Suprapubic skin (tissue), 4 donors: ENCODE measurements around the gene EIF2D. TPM values are rescaled to one million over a fixed set of nuclear protein-coding genes. Genes with fewer than 3 reads are reported as not detected.
A peak's percentile ranks its signal among the peaks of the same experiment; 100 is the strongest.

Source experiments
- DNase-seq, 2 donors: peaks; one replicate each; pipeline ENCODE4 v3.0.0-alpha.2; 2019; ENCODE audit warnings: low spot score in 2 of 2
- H3K27ac ChIP-seq: fragments of 200-600 bp; sonication (generic); one replicate; pipeline ENCODE4 v1.5.1; 2019
- H3K27me3 ChIP-seq: fragments of 200-600 bp; sonication (generic); one replicate; pipeline ENCODE4 v1.5.1; 2019
- H3K36me3 ChIP-seq: fragments of 200-600 bp; sonication (generic); one replicate; pipeline ENCODE4 v1.5.1; 2019
- H3K4me1 ChIP-seq: fragments of 200-600 bp; sonication (generic); one replicate; pipeline ENCODE4 v1.5.1; 2019
- H3K4me3 ChIP-seq: fragments of 200-600 bp; sonication (generic); one replicate; pipeline ENCODE4 v1.5.1; 2019; ENCODE audit warnings: mild to moderate bottlenecking
- H3K9me3 ChIP-seq: fragments of 200-600 bp; sonication (generic); one replicate; pipeline ENCODE4 v1.5.1; 2019
- CTCF ChIP-seq, 2 donors: fragments of 200-600 bp in 1 of 2; fragments of 450-650 bp in 1 of 2; sonication (generic) in 1 of 2; IDR thresholded peaks; one replicate each; pipeline ENCODE4 v1.5.1; 2016 to 2019; ENCODE audit warnings: antibody characterized with exemption in 2 of 2, mild to moderate bottlenecking in 1 of 2, moderate library complexity in 1 of 2
- EP300 ChIP-seq: sonication (generic); formaldehyde crosslinking; IDR thresholded peaks from one replicate; pipeline ENCODE4 v1.6.1; 2017; ENCODE audit warnings: antibody characterized with exemption
- POLR2A ChIP-seq, 2 donors: fragments of 450-650 bp; IDR thresholded peaks; one replicate each; pipeline ENCODE4 v1.6.1; 2017; ENCODE audit warnings: antibody characterized with exemption in 2 of 2, mild to moderate bottlenecking in 2 of 2, moderate library complexity in 2 of 2
- POLR2AphosphoS5 ChIP-seq, 3 donors: sonication (generic); formaldehyde crosslinking; IDR thresholded peaks; one replicate each; pipeline ENCODE4 v1.6.1; 2017; ENCODE audit warnings: antibody characterized with exemption in 3 of 3
- WGBS: methylation state at CpG from one replicate; pipeline ENCODE4 v1.1.5; 2018; 5-methylcytosine and 5-hydroxymethylcytosine counted together
- total RNA-seq, 4 donors: library from RNA; depleted of rRNA; stranded (reverse); fragments of >200 nt; gene quantifications; one replicate each; pipeline ENCODE4 v1.1.0, GENCODE V29; 2016

Gene EIF2D
- total RNA-seq, 4 donors from 2014 or later: 55.0 to 69.1 (median 61.1) TPM

- TF ChIP-seq CTCF (IDR thresholded peaks at IDR 0.05): no peak
- TF ChIP-seq POLR2AphosphoS5 (IDR thresholded peaks at IDR 0.05): no peak
- TF ChIP-seq EP300: no peak
- no peak for TF ChIP-seq POLR2A (IDR thresholded peaks at IDR 0.05)
- peak overlapping the region; percentile 63 for H3K4me3 ChIP-seq
- peaks cover 57% of the 10 kb centered on the region for H3K4me1 ChIP-seq
- H3K27me3 ChIP-seq: no peaks in the 10 kb centered on the region
- DNase-seq: no peak
- no peaks in the 10 kb centered on the region for H3K9me3 ChIP-seq
- H3K27ac ChIP-seq: no peak overlapping the region
- WGBS: 78% methylated on average over 6 of the region's 6 CpGs
- no peaks in the 10 kb centered on the region for H3K36me3 ChIP-seq
Measured at GRCh38 chr1:206558794-206559671, 53.2 kb downstream of the EIF2D start.

DNA sequence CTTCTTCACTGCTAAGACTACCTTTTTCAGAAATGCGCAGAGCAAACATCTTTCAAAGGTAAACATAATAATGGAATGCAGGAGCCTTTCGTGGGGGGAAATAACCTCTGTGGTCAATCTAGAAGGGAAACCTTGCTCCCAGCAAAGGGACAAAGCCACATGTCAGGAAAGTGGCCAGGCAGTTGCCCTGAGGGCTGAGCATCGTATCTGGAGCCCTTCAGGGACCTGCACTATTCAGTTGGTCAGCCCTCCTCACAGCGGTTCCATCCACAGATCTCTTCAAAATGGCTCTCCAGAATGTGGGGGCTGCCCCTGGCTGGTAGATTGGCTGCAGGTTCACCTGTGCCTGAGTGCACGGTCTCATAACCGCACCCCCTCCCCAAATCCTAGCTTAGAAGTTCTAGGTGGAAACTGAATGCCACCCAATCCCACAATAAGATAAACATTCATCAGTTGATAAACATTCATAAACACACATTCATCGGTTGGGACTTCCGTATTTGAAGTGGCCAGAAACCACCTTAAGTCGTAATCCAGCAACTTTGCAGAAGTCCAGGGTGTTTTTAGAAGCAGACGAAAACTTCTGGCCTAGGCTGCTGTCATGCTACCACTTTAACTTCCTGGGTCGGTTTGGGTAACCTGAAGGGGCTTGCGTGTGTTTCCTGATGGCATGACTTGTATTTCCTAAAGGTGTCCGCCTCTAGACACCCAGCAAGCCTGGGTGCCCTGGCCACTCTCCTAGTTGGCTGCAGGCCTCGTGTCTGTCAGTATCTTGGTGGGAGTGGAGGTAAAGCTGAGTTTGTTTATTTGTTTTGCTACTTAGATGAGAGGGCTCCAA is 54.4 kb downstream of the EIF2D start:
- Histone ChIP-seq H3K36me3 (no peaks in the 10 kb centered on the region), H3K4me1 (peaks cover 54% of the 10 kb centered on the region), H3K9me3 (no peaks in the 10 kb centered on the region), H3K27me3 (no peaks in the 10 kb centered on the region), H3K4me3 (peak overlapping the region; percentile 63), H3K27ac (peak overlapping the region; percentile 78)
- 77% methylated on average over 10 of the region's 14 CpGs for WGBS
- no peak for DNase-seq
- TF ChIP-seq POLR2A (IDR thresholded peaks at IDR 0.05): no peak
- no peak for TF ChIP-seq CTCF (IDR thresholded peaks at IDR 0.05)
- TF ChIP-seq EP300: no peak
- no peak for TF ChIP-seq POLR2AphosphoS5 (IDR thresholded peaks at IDR 0.05)

DNA sequence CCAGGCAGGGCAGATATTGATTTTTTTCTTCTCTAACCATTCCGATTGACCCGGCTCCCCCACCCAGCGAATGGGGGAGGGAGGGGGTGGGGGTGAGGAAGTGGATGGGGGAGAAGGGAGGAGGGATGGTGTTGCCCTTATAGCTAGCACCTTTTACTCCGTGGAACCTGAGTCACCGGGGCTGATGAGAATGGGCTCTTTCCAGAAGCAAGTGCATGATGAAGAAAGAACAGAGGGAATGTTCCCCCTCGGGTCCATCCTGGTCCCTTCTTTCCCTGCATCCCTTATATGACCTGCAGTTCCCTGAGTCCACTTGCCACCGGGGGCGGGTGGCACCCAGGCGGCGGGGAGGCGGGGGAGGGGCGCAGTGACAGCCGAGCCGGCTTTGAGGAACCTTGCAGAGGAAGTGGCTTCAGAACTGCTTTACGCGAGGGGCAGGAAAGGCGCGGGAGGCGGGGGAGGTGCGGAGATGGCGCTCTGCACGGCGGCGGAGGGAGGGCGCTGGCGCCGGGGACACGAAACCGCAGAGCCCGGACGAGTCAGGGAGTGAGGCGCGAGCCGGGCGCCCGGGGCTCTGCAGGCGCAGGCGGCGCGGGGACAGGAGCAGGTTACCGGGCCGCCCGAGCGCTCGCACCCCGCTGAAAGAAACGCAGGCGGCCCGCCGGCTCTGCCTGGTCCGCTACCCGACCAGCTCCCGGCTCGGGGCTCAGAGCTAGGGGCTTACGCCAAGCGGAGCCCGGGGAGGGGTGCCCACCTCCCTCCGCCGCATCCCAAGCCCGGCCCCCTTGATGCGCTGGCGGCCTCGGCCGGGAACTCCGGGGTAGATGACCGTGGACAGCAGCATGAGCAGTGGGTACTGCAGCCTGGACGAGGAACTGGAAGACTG is 55.3 kb downstream of the EIF2D start:
- WGBS: 2% methylated on average over 46 of the region's 67 CpGs
- Histone ChIP-seq H3K27ac (peak overlapping the region; percentile 78), H3K4me1 (peaks cover 54% of the 10 kb centered on the region), H3K4me3 (peak overlapping the region; percentile 63), H3K36me3 (no peaks in the 10 kb centered on the region), H3K27me3 (no peaks in the 10 kb centered on the region), H3K9me3 (no peaks in the 10 kb centered on the region)
- peak; percentile 87 to 88 for DNase-seq
- TF ChIP-seq POLR2A (IDR thresholded peaks at IDR 0.05) (peak in 1 of 2 donors; percentile 16), POLR2AphosphoS5 (IDR thresholded peaks at IDR 0.05) (no peak)

GRCh38 chr1:206556047-206556749 is 56.1 kb downstream of the EIF2D start:
- Histone ChIP-seq H3K36me3 (no peaks in the 10 kb centered on the region), H3K9me3 (no peaks in the 10 kb centered on the region), H3K4me3 (peak overlapping the region; percentile 63), H3K4me1 (peaks cover 54% of the 10 kb centered on the region), H3K27me3 (no peaks in the 10 kb centered on the region), H3K27ac (peak overlapping the region; percentile 21)
- no peak for DNase-seq
- TF ChIP-seq CTCF (IDR thresholded peaks at IDR 0.05) (no peak), POLR2A (IDR thresholded peaks at IDR 0.05) (no peak), POLR2AphosphoS5 (IDR thresholded peaks at IDR 0.05) (no peak), EP300 (no peak)
- 71% methylated on average over 7 of the region's 7 CpGs for WGBS

- TF ChIP-seq POLR2A (IDR thresholded peaks at IDR 0.05) (no peak), CTCF (IDR thresholded peaks at IDR 0.05) (no peak), POLR2AphosphoS5 (IDR thresholded peaks at IDR 0.05) (no peak), EP300 (no peak)
- no peak overlapping the region for H3K4me3 ChIP-seq
- H3K27me3 ChIP-seq: no peaks in the 10 kb centered on the region
- 34% methylated on average over 7 of the region's 10 CpGs for WGBS
- H3K4me1 ChIP-seq: peaks cover 54% of the 10 kb centered on the region
- H3K27ac ChIP-seq: peak overlapping the region; percentile 21
- no peaks in the 10 kb centered on the region for H3K36me3 ChIP-seq
- no peaks in the 10 kb centered on the region for H3K9me3 ChIP-seq
- DNase-seq: no peak
Measured at GRCh38 chr1:206555473-206555935, 56.8 kb downstream of the EIF2D start.
